Measurements from ENCODE around the gene ERVK3-1. TPM values are rescaled to one million over a fixed set of nuclear protein-coding genes. Genes with fewer than 3 reads are reported as not detected.
"Not testable (repeated sequence)": the region's sequence is repeated elsewhere in the genome, so short reads cannot be mapped to it uniquely, and the experiment has no call there.

ERVK3-1 gene
- total RNA-seq, 1 donor from 2014 or later: 74.3 TPM

- ChIA-PET CTCF (no interaction called here), POLR2A (no interaction called here)
- ATAC-seq (ENCODE audit: low read depth): no peak
- Mint-ChIP-seq H3K36me3 (ENCODE audit: low read depth) (peaks cover 55% of the 10 kb centered on the region), H3K27me3 (no peaks in the 10 kb centered on the region), H3K27ac (no peak overlapping the region), H3K4me3 (no peak overlapping the region), H3K9me3 (no peaks in the 10 kb centered on the region), H3K4me1 (no peaks in the 10 kb centered on the region)
- TF ChIP-seq CTCF (IDR thresholded peaks at IDR 0.05): no peak
- DNase-seq: no peak
- intact Hi-C loops (cut with micrococcal nuclease): no loop called here
Measured at GRCh38 chr19:58336820-58337219, 31.6 kb downstream of the ERVK3-1 start.

- peaks cover 59% of the 10 kb centered on the region for H3K36me3 Mint-ChIP-seq (ENCODE audit: low read depth)
- H3K27me3 Mint-ChIP-seq: no peaks in the 10 kb centered on the region
- no peak overlapping the region for H3K4me3 Mint-ChIP-seq
- H3K4me1 Mint-ChIP-seq: no peaks in the 10 kb centered on the region
- ATAC-seq (ENCODE audit: low read depth): no peak
- TF ChIP-seq CTCF (IDR thresholded peaks at IDR 0.05): no peak
- H3K27ac Mint-ChIP-seq: no peak overlapping the region
- ChIA-PET CTCF (no interaction called here), POLR2A (no interaction called here)
- H3K9me3 Mint-ChIP-seq: no peaks in the 10 kb centered on the region
- DNase-seq: no peak
- intact Hi-C loops (cut with micrococcal nuclease): no loop called here
Measured at GRCh38 chr19:58338336-58338735, 33.2 kb downstream of the ERVK3-1 start.

GRCh38 chr19:58338825-58339558 is 33.8 kb downstream of the ERVK3-1 start:
- Mint-ChIP-seq H3K4me1 (no peaks in the 10 kb centered on the region), H3K27ac (no peak overlapping the region), H3K36me3 (ENCODE audit: low read depth) (peaks cover 59% of the 10 kb centered on the region), H3K4me3 (no peak overlapping the region), H3K27me3 (no peaks in the 10 kb centered on the region), H3K9me3 (no peaks in the 10 kb centered on the region)
- ChIA-PET CTCF (no interaction called here), POLR2A (no interaction called here)
- no peak for TF ChIP-seq CTCF (IDR thresholded peaks at IDR 0.05)
- intact Hi-C loops (cut with micrococcal nuclease): no loop called here
- DNase-seq (no peak), ATAC-seq (ENCODE audit: low read depth) (no peak)

GRCh38 chr19:58345558-58345957 is 40.4 kb downstream of the ERVK3-1 start:
- Mint-ChIP-seq H3K9me3 (no peaks in the 10 kb centered on the region), H3K4me3 (peak overlapping the region; percentile 21), H3K4me1 (peaks cover 27% of the 10 kb centered on the region), H3K27me3 (no peaks in the 10 kb centered on the region), H3K36me3 (ENCODE audit: low read depth) (peaks cover 16% of the 10 kb centered on the region), H3K27ac (no peak overlapping the region)
- POLR2A ChIA-PET: interaction anchor here (4.4 kb wide), 1 partner anchor 17 kb away, joined by 90 read pairs; the partner anchor contains the start of gene ZNF497
- no peak for TF ChIP-seq CTCF (IDR thresholded peaks at IDR 0.05)
- CTCF ChIA-PET: no interaction called here
- ATAC-seq (ENCODE audit: low read depth) (no peak), DNase-seq (no peak)
- intact Hi-C loops (cut with micrococcal nuclease): no loop called here

GRCh38 chr19:58346961-58347929 is 42.1 kb downstream of the ERVK3-1 start:
- Mint-ChIP-seq H3K27me3 (no peaks in the 10 kb centered on the region), H3K36me3 (ENCODE audit: low read depth) (peaks cover 7% of the 10 kb centered on the region), H3K27ac (peak overlapping the region; percentile 76), H3K4me1 (peaks cover 30% of the 10 kb centered on the region), H3K9me3 (no peaks in the 10 kb centered on the region), H3K4me3 (peak overlapping the region; percentile 93)
- DNase-seq (peak; percentile 84), ATAC-seq (ENCODE audit: low read depth) (peak; percentile 93)
- ChIA-PET POLR2A (interaction anchor here (0.6 to 4.4 kb wide), 23 partner anchors 9 to 890 kb away, joined by 3 to 90 read pairs (median 4); partner anchors contain the start of genes CHMP2A, ERVK3-1, RPS5 and TRIM28), CTCF (interaction anchor here (0.6 to 1.0 kb wide), 4 partner anchors 15 to 173 kb away, joined by 3 to 4 read pairs (median 3); partner anchors contain the start of genes ZBTB45, ZNF274 and ZNF497)
- TF ChIP-seq CTCF (IDR thresholded peaks at IDR 0.05): no peak
- intact Hi-C loops (cut with micrococcal nuclease): loop anchor here (1.0 kb wide), 5 partner anchors 15 to 68 kb away; partner anchors contain the start of genes RPS5, ZNF497 and ZNF837

GRCh38 chr19:58348080-58348479 is 42.9 kb downstream of the ERVK3-1 start:
- H3K27ac Mint-ChIP-seq: peak overlapping the region; percentile 76
- POLR2A ChIA-PET: interaction anchor here (0.7 to 4.4 kb wide), 13 partner anchors 8 to 214 kb away, joined by 3 to 90 read pairs (median 5); partner anchors contain the start of genes RPS5, TRIM28, ZNF324B and ZNF497
- intact Hi-C loops (cut with micrococcal nuclease); ATAC-seq (ENCODE audit: low read depth); H3K36me3 Mint-ChIP-seq (ENCODE audit: low read depth); H3K27me3 Mint-ChIP-seq; H3K9me3 Mint-ChIP-seq; DNase-seq: not testable (repeated sequence)
- H3K4me3 Mint-ChIP-seq: peak overlapping the region; percentile 93
- peaks cover 32% of the 10 kb centered on the region for H3K4me1 Mint-ChIP-seq
- CTCF ChIA-PET: interaction anchor here (0.8 kb wide), 1 partner anchor 172 kb away, joined by 3 read pairs; the partner anchor contains the start of gene ZBTB45

Data from activated B cell treated with CpG ODN at 0.5 μM for 24 hours (primary cell).